Kidney (tissue), 14 donors: ENCODE measurements around the gene C10orf95. TPM values are rescaled to one million over a fixed set of nuclear protein-coding genes. Genes with fewer than 3 reads are reported as not detected.

Experiments
- DNase-seq, 5 donors: peaks; one replicate each; pipeline ENCODE4 v3.0.0-alpha.2; 2013 to 2020
- FAIRE-seq: peaks from 2 replicates; lab custom pipeline; 2012; peaks lifted over from hg19 to GRCh38; lab: Jason Lieb, UNC
- H3K27ac ChIP-seq, 2 donors: one replicate each; pipeline ENCODE4 v1.7.0; 2013; ENCODE audit warnings: low read depth in 2 of 2, low read length in 2 of 2, inconsistent platforms in 1 of 2
- H3K27me3 ChIP-seq: one replicate; pipeline ENCODE4 v1.7.1; 2013; ENCODE audit warnings: low read length, inconsistent platforms; ENCODE audit not compliant: control insufficient read depth, insufficient read depth
- H3K36me3 ChIP-seq, 3 donors: one replicate each; pipeline versions ENCODE4 v1.7.0 to v1.7.1; 2013; ENCODE audit warnings: low read length in 3 of 3, control low read depth in 1 of 3, inconsistent platforms in 1 of 3; ENCODE audit not compliant: insufficient read depth in 3 of 3, control insufficient read depth in 2 of 3
- H3K4me1 ChIP-seq, 3 donors: one replicate each; pipeline versions ENCODE4 v1.7.0 to v1.7.1; 2013; ENCODE audit warnings: low read length in 3 of 3, inconsistent platforms in 1 of 3, low read depth in 1 of 3; ENCODE audit not compliant: control insufficient read depth in 2 of 3, insufficient read depth in 2 of 3
- H3K4me3 ChIP-seq, 3 donors: one replicate each; pipeline versions ENCODE4 v1.7.0 to v1.8.1; 2013; ENCODE audit warnings: low read length in 3 of 3, control low read depth in 1 of 3, inconsistent platforms in 1 of 3
- H3K9ac ChIP-seq, 3 donors: one replicate each; pipeline versions ENCODE4 v1.7.0 to v1.7.1; 2013; ENCODE audit warnings: low read length in 3 of 3, control low read depth in 1 of 3, inconsistent platforms in 1 of 3
- H3K9me3 ChIP-seq, 3 donors: one replicate each; pipeline versions ENCODE4 v1.7.0 to v1.7.1; 2013; ENCODE audit warnings: low read length in 3 of 3, control low read depth in 1 of 3, inconsistent platforms in 1 of 3; ENCODE audit not compliant: control insufficient read depth in 2 of 3, insufficient read depth in 1 of 3
- intact Hi-C: fragments of 100-400 bp; cut with DNase I; formaldehyde crosslinking; loops from one replicate; pipeline ENCODE4 v1.11.1; 2022
- polyA plus RNA-seq: library from polyadenylated mRNA; stranded (reverse); fragments of 350-450 nt; fragmentation: Illumina TruSeq; extraction: RNeasy Lipid Tissue Mini Kit (QIAGEN cat#74804); gene quantifications from one replicate; pipeline ENCODE4 v1.2.3, GENCODE V29; 2014; ENCODE audit warnings: low read depth, low replicate concordance; ENCODE audit not compliant: insufficient read depth
- total RNA-seq: library from RNA; stranded (reverse); fragmentation: NEBNext Ultra II Directional; extraction: Animal tissue kit (Norgen Biotek cat#: 25700); gene quantifications from one replicate; pipeline ENCODE4 v1.2.1, GENCODE V29; 2021
- TF ChIP-seq, protein P1 (sequence below): IDR thresholded peaks from 3 replicates; pipeline ENCODE4 v1.5.1; 2012; ENCODE audit warnings: mild to moderate bottlenecking, moderate library complexity, borderline replicate concordance; ENCODE audit not compliant: insufficient read depth; ENCODE audit errors: extremely low read depth
- donor health status: control.
- donor health status: control.
- donor health status: control.
- donor health status: control.
- donor health status: control.
- donor health status: DM: yes; HTN: yes; CAD: no.
- donor health status: Normal renal cell carcinoma (clear cell type).

C10orf95 gene
- total and polyA plus RNA-seq, 2 donors from 2014 or later = 0.62 to 2.7 TPM

DNA sequence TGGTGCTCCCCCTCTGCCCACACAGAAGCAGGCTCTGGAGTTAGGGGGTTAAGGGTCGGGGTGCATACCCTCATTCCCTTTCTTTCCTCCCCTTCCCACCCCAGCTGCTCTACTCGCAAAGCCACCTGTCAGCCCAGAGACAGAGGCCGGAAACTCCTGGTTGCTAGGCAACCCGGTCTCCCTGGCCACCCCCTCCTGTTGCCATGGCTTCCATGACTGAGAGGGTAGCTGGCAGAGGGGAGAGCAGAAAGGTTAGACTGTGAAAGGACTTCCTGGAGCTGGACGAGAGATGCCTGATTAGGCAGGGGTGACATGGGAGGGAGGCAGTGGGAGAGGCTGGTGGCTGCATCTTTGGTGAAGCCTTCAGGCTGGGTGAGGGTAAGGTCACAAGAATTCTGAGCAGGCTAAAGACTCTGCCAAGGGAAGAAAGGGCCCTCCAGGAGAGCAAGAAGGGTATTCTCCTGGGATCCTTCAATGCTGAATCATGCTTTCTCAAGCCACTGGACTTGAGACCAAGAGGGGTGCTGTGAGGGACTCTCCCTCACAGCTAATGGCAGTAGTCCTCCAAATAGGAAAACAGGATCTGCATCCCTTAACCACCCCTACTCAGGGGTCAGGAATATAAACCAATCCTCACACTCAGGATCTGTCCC lies 38.2 kb downstream of the C10orf95 start:
- no peak for FAIRE-seq
- Histone ChIP-seq H3K27me3 (peaks cover 5% of the 10 kb centered on the region), H3K36me3 (no peaks in the 10 kb centered on the region), H3K9me3 (no peaks in the 10 kb centered on the region), H3K4me3 (no peak overlapping the region), H3K27ac (no peak overlapping the region), H3K9ac (no peak overlapping the region), H3K4me1 (peaks cover 0 to 3% (median 0%) of the 10 kb centered on the region in 3 donors)
- TF ChIP-seq, protein P1, sequence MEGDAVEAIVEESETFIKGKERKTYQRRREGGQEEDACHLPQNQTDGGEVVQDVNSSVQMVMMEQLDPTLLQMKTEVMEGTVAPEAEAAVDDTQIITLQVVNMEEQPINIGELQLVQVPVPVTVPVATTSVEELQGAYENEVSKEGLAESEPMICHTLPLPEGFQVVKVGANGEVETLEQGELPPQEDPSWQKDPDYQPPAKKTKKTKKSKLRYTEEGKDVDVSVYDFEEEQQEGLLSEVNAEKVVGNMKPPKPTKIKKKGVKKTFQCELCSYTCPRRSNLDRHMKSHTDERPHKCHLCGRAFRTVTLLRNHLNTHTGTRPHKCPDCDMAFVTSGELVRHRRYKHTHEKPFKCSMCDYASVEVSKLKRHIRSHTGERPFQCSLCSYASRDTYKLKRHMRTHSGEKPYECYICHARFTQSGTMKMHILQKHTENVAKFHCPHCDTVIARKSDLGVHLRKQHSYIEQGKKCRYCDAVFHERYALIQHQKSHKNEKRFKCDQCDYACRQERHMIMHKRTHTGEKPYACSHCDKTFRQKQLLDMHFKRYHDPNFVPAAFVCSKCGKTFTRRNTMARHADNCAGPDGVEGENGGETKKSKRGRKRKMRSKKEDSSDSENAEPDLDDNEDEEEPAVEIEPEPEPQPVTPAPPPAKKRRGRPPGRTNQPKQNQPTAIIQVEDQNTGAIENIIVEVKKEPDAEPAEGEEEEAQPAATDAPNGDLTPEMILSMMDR = no peak
- intact Hi-C loops = no loop called here
- peak in 3 of 5 donors; percentile 39 to 74 (median 53) for DNase-seq

GRCh38 chr10:102412293-102412692 lies 39.0 kb downstream of the C10orf95 start:
- peaks cover 2% of the 10 kb centered on the region for H3K27me3 ChIP-seq
- no peak overlapping the region for H3K9ac ChIP-seq
- FAIRE-seq = no peak
- intact Hi-C loops = no loop called here
- H3K27ac ChIP-seq = no peak overlapping the region
- no peaks in the 10 kb centered on the region for H3K36me3 ChIP-seq
- peaks cover 0 to 3% (median 0%) of the 10 kb centered on the region in 3 donors for H3K4me1 ChIP-seq
- H3K4me3 ChIP-seq = no peak overlapping the region
- peak in 1 of 5 donors; percentile 62 for DNase-seq
- TF ChIP-seq, protein P1 = no peak
- no peaks in the 10 kb centered on the region for H3K9me3 ChIP-seq

- peak in 1 of 5 donors; percentile 52 for DNase-seq
These were observed 39.7 kb downstream of the C10orf95 start for GRCh38 chr10:102411341-102412255.

More at GRCh38 chr10:102411341-102412255, 39.7 kb downstream of the C10orf95 start:
- intact Hi-C loops = no loop called here
- H3K27me3 ChIP-seq = peaks cover 2% of the 10 kb centered on the region
- no peaks in the 10 kb centered on the region for H3K9me3 ChIP-seq
- no peaks in the 10 kb centered on the region for H3K36me3 ChIP-seq
- TF ChIP-seq, protein P1 = no peak
- H3K9ac ChIP-seq = no peak overlapping the region
- no peak overlapping the region for H3K4me3 ChIP-seq
- no peak overlapping the region for H3K27ac ChIP-seq
- no peak for FAIRE-seq
- peaks cover 0 to 3% (median 0%) of the 10 kb centered on the region in 3 donors for H3K4me1 ChIP-seq
